HepG2 (cell line): ENCODE data around the gene UBXN6. TPM values are rescaled to one million over a fixed set of nuclear protein-coding genes. Genes with fewer than 3 reads are reported as not detected.

Source experiments
- ATAC-seq: fragments of 200-7000 bp; cut with Tn5 transposase; 3 replicates; pipeline ENCODE4 v1.9.1; 2020; ENCODE audit warnings: mild to moderate bottlenecking, moderate library complexity
- Bru-seq: library from RNA; stranded (reverse); fragments of 400-500 nt; gene quantifications from one replicate; lab custom pipeline; 2021; lab: Mats Ljungman, UMichigan
- BruChase-seq, 2 experiments: library from RNA; stranded (reverse); fragments of 400-500 nt; gene quantifications; one replicate each; lab custom pipeline; 2021; lab: Mats Ljungman, UMichigan
- BruUV-seq: library from RNA; stranded (reverse); fragments of 400-500 nt; replicated peaks from 2 replicates; lab custom pipeline; 2021; lab: Mats Ljungman, UMichigan
- CTCF ChIA-PET: fragments of 300-600 bp; formaldehyde crosslinking; extraction: SDS; loops from one replicate; lab custom pipeline; 2021; ENCODE audit warnings: low total read pairs, inconsistent platforms, low intra/inter-chr PET ratio; lab: Yijun Ruan, JAX
- POLR2A ChIA-PET: fragments of 350-600 bp; sonication (Branson Sonifier 250); formaldehyde crosslinking; loops from one replicate; lab custom pipeline; 2020; ENCODE audit warnings: antibody characterized with exemption, inconsistent platforms; lab: Yijun Ruan, JAX
- DNase-seq: peaks from one replicate; pipeline ENCODE4 v3.0.0-alpha.2; 2015; ENCODE audit warnings: low spot score
- FAIRE-seq: peaks from 3 replicates; lab custom pipeline; 2011; peaks lifted over from hg19 to GRCh38; lab: Jason Lieb, UNC
- H2AFZ ChIP-seq: one replicate; pipeline ENCODE4 v1.6.1; 2011; ENCODE audit warnings: low read length, inconsistent platforms
- H3K27ac ChIP-seq: fragments of 300-600 bp; 3 replicates; pipeline ENCODE4 v1.8.0; 2011; ENCODE audit warnings: mixed run types, mild to moderate bottlenecking, mixed read lengths, low read length, inconsistent platforms; ENCODE audit not compliant: insufficient read depth; ENCODE audit errors: extremely low read length
- H3K27me3 ChIP-seq, 2 experiments: fragments of 200-600 bp in 1 of 2; 2 replicates in 1 of 2; 3 replicates in 1 of 2; pipeline versions ENCODE4 v1.6.0 to v1.8.0; 2011; ENCODE audit warnings: low read length in 2 of 2, mild to moderate bottlenecking in 2 of 2, moderate library complexity in 2 of 2, inconsistent platforms in 1 of 2; ENCODE audit not compliant: insufficient read depth in 2 of 2, control insufficient read depth in 1 of 2
- H3K36me3 ChIP-seq, 2 experiments: fragments of 200-600 bp in 1 of 2; replicated peaks in 1 of 2; 2 replicates in 1 of 2; 3 replicates in 1 of 2; pipeline versions ENCODE4 v1.5.1 to v1.8.0; 2011; ENCODE audit warnings: low read length in 2 of 2, inconsistent platforms in 1 of 2; ENCODE audit not compliant: insufficient read depth in 2 of 2, control insufficient read depth in 1 of 2
- H3K4me1 ChIP-seq: 2 replicates; pipeline ENCODE4 v1.5.1; 2012; ENCODE audit warnings: low read length, inconsistent platforms; ENCODE audit not compliant: insufficient read depth
- H3K4me2 ChIP-seq: 2 replicates; pipeline ENCODE4 v1.6.0; 2011; ENCODE audit warnings: low read depth, low read length, inconsistent platforms
- H3K4me3 ChIP-seq, 3 experiments: fragments of 200-600 bp in 1 of 3; sonication (generic), shearing (Covaris generic) in 1 of 3; replicated peaks in 1 of 3; 2 replicates each; pipeline ENCODE4 v1.5.1; 2011 to 2016; ENCODE audit warnings: low read length in 3 of 3, inconsistent platforms in 2 of 3, low read depth in 2 of 3, mild to moderate bottlenecking in 2 of 3, control low read depth in 1 of 3, mixed read lengths in 1 of 3; ENCODE audit not compliant: insufficient read depth in 1 of 3
- H3K79me2 ChIP-seq: one replicate; pipeline ENCODE4 v1.6.1; 2011; ENCODE audit warnings: low read length, inconsistent platforms; ENCODE audit not compliant: insufficient read depth
- H3K9ac ChIP-seq: 2 replicates; pipeline ENCODE4 v1.6.0; 2011; ENCODE audit warnings: mild to moderate bottlenecking, low read depth, low read length, inconsistent platforms; ENCODE audit not compliant: insufficient read depth
- H3K9me3 ChIP-seq: 2 replicates; pipeline ENCODE4 v1.5.1; 2012; ENCODE audit warnings: mild to moderate bottlenecking, low read length
- H4K20me1 ChIP-seq: 2 replicates; pipeline ENCODE4 v1.6.0; 2011; ENCODE audit warnings: inconsistent platforms, mild to moderate bottlenecking, low read length, moderate library complexity; ENCODE audit not compliant: insufficient read depth
- AGO2 ChIP-seq: fragments of 200-400 bp; formaldehyde crosslinking; optimal IDR thresholded peaks from 2 replicates; pipeline ENCODE3; 2017; ENCODE audit warnings: mild to moderate bottlenecking, low read depth, low read length, moderate library complexity
- ATF1 ChIP-seq: IDR thresholded peaks from 2 replicates; pipeline ENCODE4 v1.6.1; 2016; ENCODE audit warnings: mild to moderate bottlenecking, control low read depth
- DMAP1 ChIP-seq: IDR thresholded peaks from 2 replicates; pipeline ENCODE4 v1.6.1; 2016
- FOXK2 ChIP-seq: fragments of 450-650 bp; IDR thresholded peaks from 2 replicates; pipeline ENCODE4 v1.6.1; 2016
- NKX3-1 ChIP-seq: sonication (generic); formaldehyde crosslinking; IDR thresholded peaks from 2 replicates; pipeline ENCODE4 v1.5.0; 2020; ENCODE audit warnings: missing genetic modification reagents
- NONO ChIP-seq, 2 experiments: fragments of 450-650 bp in 1 of 2; sonication (generic) in 1 of 2; formaldehyde crosslinking in 1 of 2; IDR thresholded peaks in 1 of 2; conservative IDR thresholded peaks in 1 of 2; 2 replicates each; pipeline versions ENCODE4 v1.6.1 to v1.8.0; 2017 to 2022; ENCODE audit warnings: mild to moderate bottlenecking in 1 of 2, missing genetic modification reagents in 1 of 2, moderate library complexity in 1 of 2
- RFX1 ChIP-seq: fragments of 450-650 bp; IDR thresholded peaks from 2 replicates; pipeline ENCODE4 v1.6.1; 2017
- RFX3 ChIP-seq: IDR thresholded peaks from 2 replicates; pipeline ENCODE4 v1.6.1; 2016; ENCODE audit warnings: missing biosample characterization, missing genetic modification reagents
- SIN3A ChIP-seq: IDR thresholded peaks from 2 replicates; pipeline ENCODE4 v1.6.1; 2011; ENCODE audit warnings: low read depth, mild to moderate bottlenecking, control low read depth, low read length, borderline replicate concordance
- SMARCE1 ChIP-seq: fragments of 450-650 bp; IDR thresholded peaks from 2 replicates; pipeline ENCODE4 v1.6.1; 2017; ENCODE audit warnings: borderline replicate concordance
- TARDBP ChIP-seq: sonication (generic); formaldehyde crosslinking; IDR thresholded peaks from 2 replicates; pipeline ENCODE4 v1.8.0; 2022; ENCODE audit warnings: mild to moderate bottlenecking, missing genetic modification reagents
- TMF1 ChIP-seq: sonication (generic); formaldehyde crosslinking; IDR thresholded peaks from 2 replicates; pipeline ENCODE4 v1.8.1; 2022; ENCODE audit warnings: low read depth, missing genetic modification reagents
- ZFP90 ChIP-seq: sonication (generic); formaldehyde crosslinking; IDR thresholded peaks from 2 replicates; pipeline ENCODE4 v1.8.0; 2022; ENCODE audit warnings: missing genetic modification reagents, mild to moderate bottlenecking, inconsistent platforms, borderline replicate concordance
- ZNF136 ChIP-seq: sonication (generic); formaldehyde crosslinking; IDR thresholded peaks from 2 replicates; pipeline ENCODE4 v1.8.1; 2022; ENCODE audit warnings: low read depth, mild to moderate bottlenecking, moderate library complexity, missing genetic modification reagents
- ZNF331 ChIP-seq: sonication (generic); formaldehyde crosslinking; IDR thresholded peaks from 2 replicates; pipeline ENCODE4 v1.4.0; 2020; ENCODE audit warnings: missing genetic modification reagents
- WGBS: methylation state at CpG from one replicate; pipeline ENCODE4 v1.1.6; 2017; ENCODE audit warnings: low lambda C conversion rate; 5-methylcytosine and 5-hydroxymethylcytosine counted together
- in situ Hi-C: cut with HindIII; loops from 2 replicates; pipeline ENCODE4 v1.10.0; 2017; ENCODE audit warnings: low pct_unique_long_range_greater_than_20kb; ENCODE audit not compliant: extremely low pct_ligation_motif_present
- intact Hi-C: fragments of 100-400 bp; cut with micrococcal nuclease; formaldehyde crosslinking; loops from one replicate; pipeline ENCODE4 v1.10.0; 2022; ENCODE audit not compliant: unreplicated experiment
- long read RNA-seq, 2 experiments: library from RNA in 1 of 2; library from polyadenylated mRNA in 1 of 2; stranded (forward) in 1 of 2; unstranded in 1 of 2; transcript quantifications; one replicate each; pipeline ENCODE4 v2.0.0, GENCODE V29; 2019 to 2022
- polyA minus RNA-seq, 3 experiments: library from RNA; depleted of rRNA, polyadenylated mRNA; stranded (reverse); fragments of >200 nt; gene quantifications; 2 replicates each; pipeline ENCODE4 v1.2.3, GENCODE V29; 2011; ENCODE audit warnings: low replicate concordance in 1 of 3
- polyA plus RNA-seq, 8 experiments: library from polyadenylated mRNA; depleted of rRNA in 3 of 8; stranded (reverse) in 7 of 8; unstranded in 1 of 8; fragments of >200 nt; fragmentation: Illumina TruSeq in 4 of 8; extraction: Trizol in 4 of 8; gene quantifications; 2 replicates each; pipeline versions ENCODE4 v1.2.1 to v1.2.3, GENCODE V29; 2011 to 2016; ENCODE audit warnings: low read depth in 4 of 8, missing spikeins in 1 of 8, mixed read lengths in 1 of 8; ENCODE audit not compliant: insufficient read depth in 1 of 8
- total RNA-seq, 5 experiments: library from RNA; depleted of rRNA; stranded (reverse); fragments of >200 nt; fragmentation: Illumina TruSeq; extraction: Trizol; gene quantifications; 2 replicates each; pipeline ENCODE4 v1.2.3, GENCODE V29; 2016; ENCODE audit warnings: low read depth in 1 of 5
- TF ChIP-seq, protein P1 (sequence below): fragments of 450-650 bp; IDR thresholded peaks from 2 replicates; pipeline ENCODE4 v1.6.1; 2016

UBXN6 gene, protein sequence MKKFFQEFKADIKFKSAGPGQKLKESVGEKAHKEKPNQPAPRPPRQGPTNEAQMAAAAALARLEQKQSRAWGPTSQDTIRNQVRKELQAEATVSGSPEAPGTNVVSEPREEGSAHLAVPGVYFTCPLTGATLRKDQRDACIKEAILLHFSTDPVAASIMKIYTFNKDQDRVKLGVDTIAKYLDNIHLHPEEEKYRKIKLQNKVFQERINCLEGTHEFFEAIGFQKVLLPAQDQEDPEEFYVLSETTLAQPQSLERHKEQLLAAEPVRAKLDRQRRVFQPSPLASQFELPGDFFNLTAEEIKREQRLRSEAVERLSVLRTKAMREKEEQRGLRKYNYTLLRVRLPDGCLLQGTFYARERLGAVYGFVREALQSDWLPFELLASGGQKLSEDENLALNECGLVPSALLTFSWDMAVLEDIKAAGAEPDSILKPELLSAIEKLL
- total RNA-seq (2016; rRNA removed; fragmentation: Illumina TruSeq; extraction: Trizol) (33.6 and 35.5 TPM in 2 replicates), polyA plus RNA-seq (2011; rRNA removed) (34.9 and 44.2 TPM in 2 replicates), polyA minus RNA-seq (2011; rRNA and poly(A)+ RNA removed; ENCODE audit: low replicate concordance) (27.9 and 43.0 TPM in 2 replicates), Bru-seq, nascent RNA (percentile 52 among the genes with signal in this experiment), BruChase-seq, experiment 1, labeled RNA remaining after a 6-hour chase (percentile 78 among the genes with signal in this experiment), BruChase-seq, experiment 2, labeled RNA remaining after a 2-hour chase (percentile 60 among the genes with signal in this experiment)
- 82.0 and 89.5 TPM in 2 replicates for total RNA-seq (2016; cell fraction: cytosol; rRNA removed; fragmentation: Illumina TruSeq; extraction: Trizol; ENCODE audit: low read depth)
- total RNA-seq (2016; cell fraction: insoluble cytoplasmic fraction; rRNA removed; fragmentation: Illumina TruSeq; extraction: Trizol), result 26.5 and 40.3 TPM in 2 replicates
- total RNA-seq (2016; cell fraction: membrane; rRNA removed; fragmentation: Illumina TruSeq; extraction: Trizol), result 92.4 and 97.7 TPM in 2 replicates
- total RNA-seq (2016; cell fraction: nucleus; rRNA removed; fragmentation: Illumina TruSeq; extraction: Trizol), result 14.4 and 21.6 TPM in 2 replicates
- 33.0 and 55.5 TPM in 2 replicates for polyA plus RNA-seq (2011; cell fraction: cytosol; rRNA removed)
- polyA plus RNA-seq (2011; cell fraction: nucleus; rRNA removed), result 41.1 and 57.2 TPM in 2 replicates
- 24.9 and 32.9 TPM in 2 replicates for polyA plus RNA-seq (2012)
- 99.5 and 107 TPM in 2 replicates for polyA plus RNA-seq (2016; cell fraction: cytosol; fragmentation: Illumina TruSeq; extraction: Trizol; ENCODE audit: low read depth)
- polyA plus RNA-seq (2016; cell fraction: insoluble cytoplasmic fraction; fragmentation: Illumina TruSeq; extraction: Trizol; ENCODE audit: low read depth), result 35.2 and 44.8 TPM in 2 replicates
- 107 and 115 TPM in 2 replicates for polyA plus RNA-seq (2016; cell fraction: membrane; fragmentation: Illumina TruSeq; extraction: Trizol; ENCODE audit: low read depth)
- polyA plus RNA-seq (2016; cell fraction: nucleus; fragmentation: Illumina TruSeq; extraction: Trizol; ENCODE audit: insufficient read depth, low read depth), result 46.4 and 52.3 TPM in 2 replicates
- 17.5 and 20.2 TPM in 2 replicates for polyA minus RNA-seq (2011; cell fraction: cytosol; rRNA and poly(A)+ RNA removed)
- polyA minus RNA-seq (2011; cell fraction: nucleus; rRNA and poly(A)+ RNA removed), result 7.8 and 11.1 TPM in 2 replicates
- long read RNA-seq, experiment 1, full-length matches to known transcripts, result 6 of 20 reads
- long read RNA-seq, experiment 1, partial matches to known transcripts, result 11 of 20 reads
- long read RNA-seq, experiment 1, other reads (novel, unspliced or antisense), result 3 of 20 reads
- long read RNA-seq, experiment 2, full-length matches to known transcripts, result 75 of 126 reads
- long read RNA-seq, experiment 2, partial matches to known transcripts, result 31 of 126 reads
- long read RNA-seq, experiment 2, other reads (novel, unspliced or antisense), result 20 of 126 reads

DNA sequence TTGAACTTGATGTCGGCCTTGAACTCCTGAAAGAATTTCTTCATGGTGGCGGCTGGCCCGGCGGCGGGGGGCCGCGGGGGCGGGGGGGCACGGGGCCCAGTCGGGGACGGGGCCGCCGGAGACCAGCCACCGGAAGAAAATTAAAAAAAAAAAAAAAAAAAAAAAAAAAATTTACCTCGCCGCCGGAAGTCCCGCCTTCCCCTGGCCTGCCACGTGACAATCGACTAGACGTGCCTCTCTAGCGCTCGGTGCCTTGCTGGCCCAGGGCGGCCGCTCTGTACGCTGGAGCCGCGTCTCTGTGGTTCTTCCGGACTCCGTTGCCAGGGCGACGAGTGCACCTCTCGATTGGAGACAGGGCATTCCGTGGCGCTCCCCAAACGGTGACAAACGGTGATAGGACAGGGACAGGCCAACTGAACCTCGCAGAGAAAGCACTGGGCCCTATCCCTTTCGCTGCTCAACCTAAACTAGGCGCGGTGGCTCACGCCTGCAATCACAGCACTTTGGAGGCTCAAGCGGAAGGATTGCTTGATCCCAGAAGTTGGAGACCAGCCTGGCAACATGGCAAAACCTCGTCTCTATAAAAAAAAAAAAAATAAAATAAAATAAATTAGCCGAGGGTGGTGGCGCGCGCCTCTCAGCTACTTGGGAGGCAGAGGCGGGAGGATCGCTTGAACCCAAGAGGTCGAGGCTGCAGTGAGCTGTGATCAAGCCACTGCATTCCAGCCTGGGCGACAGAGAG, at the start of gene UBXN6:
UBXN6 (minus strand) TSS at position 141 of the 742 bp plus-strand sequence; CDS start at position 44, 97 bp downstream.
- Histone ChIP-seq H3K27me3 (no peaks in the 10 kb centered on the region; a peak in 1 of 5 replicates), H3K4me2 (peak within 1 kb of the TSS; percentile 99), H3K27ac (peak within 1 kb of the TSS; percentile 74), H3K79me2 (peaks cover 10% of the 10 kb centered on the region), H2AFZ (no peak within 1 kb of the TSS), H3K4me3 (peak within 1 kb of the TSS; percentile 72 to 92 (median 85)), H3K4me1 (peaks cover 16% of the 10 kb centered on the region), H3K9ac (peak within 1 kb of the TSS; percentile 82), H4K20me1 (no peaks in the 10 kb centered on the region), H3K36me3 (peaks cover 6 to 9% of the 10 kb centered on the region in 2 experiments; a peak in 3 of 5 replicates), H3K9me3 (no peaks in the 10 kb centered on the region)
- CTCF ChIA-PET, result no interaction called here
- POLR2A ChIA-PET, result interaction anchor here (0.7 to 5.5 kb wide), 6 partner anchors 9 to 333 kb away, joined by 3 to 37 read pairs (median 3); partner anchors contain the start of genes CHAF1A and HDGFL2
- ATAC-seq (peak; percentile 80), FAIRE-seq (peak; percentile 79), DNase-seq (peak; percentile 95)
- in situ Hi-C loops, result no loop called here
- intact Hi-C loops, result loop anchor here (5.0 kb wide), 1 partner anchor 56 kb away; the partner anchor contains the start of genes CHAF1A and SH3GL1
- BruUV-seq, result no TSS peak
- 21% methylated on average over 41 of the region's 52 CpGs for WGBS
- no peak for TF ChIP-seq TMF1 (CRISPR knock-in tag)
- TF ChIP-seq AGO2, result peak; percentile 28
- 0 out of 2 replicates have a peak, but pooled peaks have one; percentile 53 for TF ChIP-seq ZNF136 (CRISPR knock-in tag)
- peak; percentile 34; the same call in 1 of the 2 replicates for TF ChIP-seq ZFP90 (CRISPR knock-in tag)
- no peak for TF ChIP-seq SMARCE1
- TF ChIP-seq TARDBP, result peak; percentile 45; the same call in 1 of the 2 replicates
- no peak for TF ChIP-seq NONO (IDR thresholded peaks at IDR 0.05)
- TF ChIP-seq NONO (CRISPR knock-in tag; conservative IDR thresholded peaks at IDR 0.05), result peak; percentile 62; the same call in 1 of the 2 replicates
- 0 out of 2 replicates have a peak, but pooled peaks have one; percentile 33 for TF ChIP-seq NKX3-1 (CRISPR knock-in tag)
- peak; percentile 95 for TF ChIP-seq RFX1
- TF ChIP-seq SIN3A, result peak; percentile 96
- peak; percentile 74; the same call in 1 of the 2 replicates for TF ChIP-seq DMAP1 (CRISPR knock-in tag)
- TF ChIP-seq RFX3 (CRISPR knock-in tag), result peak; percentile 95
- no peak for TF ChIP-seq ATF1 (CRISPR knock-in tag)
- 0 out of 2 replicates have a peak, but pooled peaks have one; percentile 22 for TF ChIP-seq ZNF331 (CRISPR knock-in tag)
- TF ChIP-seq, protein P1, sequence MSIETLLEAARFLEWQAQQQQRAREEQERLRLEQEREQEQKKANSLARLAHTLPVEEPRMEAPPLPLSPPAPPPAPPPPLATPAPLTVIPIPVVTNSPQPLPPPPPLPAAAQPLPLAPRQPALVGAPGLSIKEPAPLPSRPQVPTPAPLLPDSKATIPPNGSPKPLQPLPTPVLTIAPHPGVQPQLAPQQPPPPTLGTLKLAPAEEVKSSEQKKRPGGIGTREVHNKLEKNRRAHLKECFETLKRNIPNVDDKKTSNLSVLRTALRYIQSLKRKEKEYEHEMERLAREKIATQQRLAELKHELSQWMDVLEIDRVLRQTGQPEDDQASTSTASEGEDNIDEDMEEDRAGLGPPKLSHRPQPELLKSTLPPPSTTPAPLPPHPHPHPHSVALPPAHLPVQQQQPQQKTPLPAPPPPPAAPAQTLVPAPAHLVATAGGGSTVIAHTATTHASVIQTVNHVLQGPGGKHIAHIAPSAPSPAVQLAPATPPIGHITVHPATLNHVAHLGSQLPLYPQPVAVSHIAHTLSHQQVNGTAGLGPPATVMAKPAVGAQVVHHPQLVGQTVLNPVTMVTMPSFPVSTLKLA, result peak; percentile 66
- TF ChIP-seq FOXK2, result no peak
